GM18870 (cell line): ENCODE data around the gene MOV10L1.

Experiments
- ATAC-seq: cut with Tn5 transposase; IDR thresholded peaks from one replicate; pipeline ENCODE4 v1.9.1; 2021; ENCODE audit warnings: moderate library complexity; ENCODE audit not compliant: unreplicated experiment

MOV10L1 gene

DNA sequence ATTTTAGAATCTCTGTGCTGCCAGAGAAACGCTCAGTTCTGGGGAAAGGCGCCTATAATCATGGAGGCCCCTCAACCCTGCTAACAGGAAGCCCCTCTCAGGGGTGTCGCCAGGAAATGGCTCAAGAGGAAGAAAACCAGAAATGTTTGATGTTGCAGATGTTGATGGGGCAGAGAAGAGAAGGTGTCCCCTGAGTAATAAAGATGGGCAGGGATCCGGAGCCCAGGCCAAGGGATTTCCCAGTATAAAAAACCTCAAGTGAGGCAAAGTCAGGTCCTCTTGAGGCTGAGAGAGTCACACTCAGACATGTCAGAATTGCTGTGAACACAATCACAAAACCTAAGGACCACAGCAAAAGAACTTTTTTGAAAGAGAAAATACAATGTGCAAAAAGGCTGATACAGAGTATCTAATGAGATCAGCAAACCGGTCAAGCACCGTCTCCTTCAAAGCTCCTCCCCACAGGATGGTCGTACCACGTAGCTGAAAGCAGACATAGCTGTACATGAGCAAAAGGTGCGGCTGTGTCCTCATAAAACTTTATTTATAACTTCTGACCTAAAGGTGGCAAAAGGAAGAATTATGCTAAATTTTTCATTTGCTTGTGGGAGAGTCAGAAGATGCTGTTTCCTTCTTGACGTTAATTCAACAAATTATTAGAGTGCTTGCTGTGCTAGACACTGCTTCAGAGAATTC is 12.2 kb downstream of the MOV10L1 start:
- ATAC-seq, result no peak

DNA sequence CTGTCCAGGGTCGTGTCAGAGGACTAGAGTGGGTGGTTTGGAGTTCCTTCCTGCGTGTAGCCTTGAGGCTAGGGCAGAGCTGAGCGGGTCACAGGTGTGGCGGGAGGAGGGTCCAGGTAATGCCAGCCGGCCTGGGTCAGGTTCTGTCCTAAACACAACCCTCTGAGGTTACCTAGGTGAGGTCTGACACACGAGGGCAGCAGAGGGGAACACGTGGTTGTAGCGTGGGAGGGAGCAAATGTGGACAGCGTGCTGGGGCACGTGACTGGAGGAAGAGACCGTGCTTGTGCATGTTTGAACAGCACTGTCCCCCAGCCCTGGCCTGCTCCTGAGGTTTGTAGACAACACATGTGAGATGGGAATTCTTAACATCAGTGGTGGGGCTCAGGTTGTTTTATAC is 13.1 kb downstream of the MOV10L1 start:
- ATAC-seq, result no peak

DNA sequence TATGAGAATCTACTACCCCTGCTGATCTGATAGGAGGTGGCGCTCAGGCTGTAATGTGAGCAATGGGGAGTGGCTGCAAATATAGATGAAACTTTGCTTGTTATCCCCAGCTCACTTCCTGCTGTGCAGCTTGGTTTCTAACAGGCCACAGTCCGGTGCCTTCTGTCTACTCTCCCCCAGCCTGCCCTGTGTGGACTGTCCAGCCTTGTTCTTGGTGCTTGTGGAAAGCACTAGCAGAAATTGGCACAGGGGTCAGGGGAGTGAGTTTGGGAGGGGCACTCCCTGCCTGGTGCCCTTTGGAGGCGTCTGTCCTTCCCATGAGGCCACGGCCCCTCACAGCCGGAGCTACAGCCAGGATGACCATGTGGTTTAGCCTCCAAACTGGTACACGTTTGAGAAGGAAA is 14.3 kb downstream of the MOV10L1 start:
- ATAC-seq, result no peak

DNA sequence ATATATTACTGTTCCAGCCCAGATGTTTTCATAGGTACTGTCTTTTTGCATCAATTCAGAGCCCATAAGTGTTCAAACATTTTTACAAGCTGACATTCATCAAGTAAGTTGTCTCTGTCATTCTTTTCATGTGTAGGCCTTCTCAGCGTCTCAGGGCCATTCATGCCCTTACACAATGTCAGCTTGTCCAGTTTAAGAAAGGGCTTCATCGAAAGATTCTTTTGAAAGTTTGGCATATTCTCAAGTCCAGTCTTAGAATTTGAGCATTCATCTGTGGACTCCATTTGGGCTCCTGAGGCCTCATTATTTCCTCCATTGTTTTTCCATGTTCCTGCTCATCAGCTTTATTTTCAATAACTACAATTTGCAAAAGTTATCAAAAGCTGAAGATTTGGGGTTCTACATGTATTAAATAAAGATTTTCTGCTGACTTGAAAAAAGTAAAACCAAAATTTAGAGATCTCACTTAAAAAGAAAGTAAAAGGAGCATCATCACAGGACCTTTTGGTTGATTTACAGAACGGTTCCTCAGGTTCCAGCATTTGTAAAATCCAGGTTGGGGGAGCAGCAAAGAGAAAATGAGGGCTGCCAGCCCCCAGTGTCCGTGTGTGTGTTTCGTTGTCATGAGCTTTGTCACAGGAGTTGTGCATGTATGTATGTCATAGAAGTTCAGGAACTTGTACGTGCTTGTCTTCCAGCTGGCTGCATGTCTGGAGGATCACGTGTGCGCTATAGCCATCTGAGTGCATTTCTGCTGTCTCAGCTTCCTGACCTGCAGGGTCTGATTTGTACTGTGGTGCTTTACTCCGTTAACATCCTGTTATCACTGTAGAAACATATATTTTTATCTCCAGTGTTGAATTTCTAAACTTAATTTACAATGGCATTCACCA is 15.6 kb downstream of the MOV10L1 start:
- ATAC-seq, result no peak

DNA sequence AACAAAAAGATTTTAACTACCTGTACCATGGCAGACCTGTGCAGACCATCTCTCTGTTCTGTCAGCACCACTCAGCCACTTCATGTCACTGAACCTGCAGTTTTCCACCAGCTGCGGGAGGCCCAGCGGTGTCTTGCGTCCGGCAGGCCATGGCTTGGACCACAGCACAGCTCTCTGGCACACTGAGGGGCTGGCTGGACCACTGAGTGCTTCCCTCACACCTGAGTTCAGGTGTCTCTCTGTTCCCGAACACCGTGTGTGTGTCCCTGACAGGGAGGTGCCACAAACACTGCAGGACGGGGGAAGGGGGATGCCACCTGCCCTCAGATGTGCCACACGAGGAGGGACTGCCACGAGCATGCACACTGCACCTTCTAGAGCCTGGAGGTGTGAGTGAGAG is 17.7 kb downstream of the MOV10L1 start:
- no peak for ATAC-seq

DNA sequence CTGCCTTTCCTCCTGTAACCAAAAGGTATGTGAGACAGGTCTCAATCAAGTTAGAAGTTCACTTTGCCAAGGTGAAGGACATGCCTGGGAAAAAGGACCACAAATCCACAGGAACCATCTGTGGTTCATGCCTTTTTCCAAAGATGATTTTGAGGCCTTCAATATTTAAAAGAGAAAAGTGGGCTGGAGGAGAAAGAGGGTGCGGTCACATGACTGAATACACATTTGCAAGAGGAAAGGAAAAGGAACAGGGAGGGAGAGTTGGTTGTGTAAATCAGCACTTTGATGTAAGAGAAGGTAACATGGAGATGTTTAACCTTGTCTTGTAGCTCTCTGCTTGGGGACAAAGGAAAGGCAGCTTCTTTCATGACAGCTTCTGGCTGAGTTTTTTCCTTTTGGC is 21.2 kb downstream of the MOV10L1 start:
- no peak for ATAC-seq

DNA sequence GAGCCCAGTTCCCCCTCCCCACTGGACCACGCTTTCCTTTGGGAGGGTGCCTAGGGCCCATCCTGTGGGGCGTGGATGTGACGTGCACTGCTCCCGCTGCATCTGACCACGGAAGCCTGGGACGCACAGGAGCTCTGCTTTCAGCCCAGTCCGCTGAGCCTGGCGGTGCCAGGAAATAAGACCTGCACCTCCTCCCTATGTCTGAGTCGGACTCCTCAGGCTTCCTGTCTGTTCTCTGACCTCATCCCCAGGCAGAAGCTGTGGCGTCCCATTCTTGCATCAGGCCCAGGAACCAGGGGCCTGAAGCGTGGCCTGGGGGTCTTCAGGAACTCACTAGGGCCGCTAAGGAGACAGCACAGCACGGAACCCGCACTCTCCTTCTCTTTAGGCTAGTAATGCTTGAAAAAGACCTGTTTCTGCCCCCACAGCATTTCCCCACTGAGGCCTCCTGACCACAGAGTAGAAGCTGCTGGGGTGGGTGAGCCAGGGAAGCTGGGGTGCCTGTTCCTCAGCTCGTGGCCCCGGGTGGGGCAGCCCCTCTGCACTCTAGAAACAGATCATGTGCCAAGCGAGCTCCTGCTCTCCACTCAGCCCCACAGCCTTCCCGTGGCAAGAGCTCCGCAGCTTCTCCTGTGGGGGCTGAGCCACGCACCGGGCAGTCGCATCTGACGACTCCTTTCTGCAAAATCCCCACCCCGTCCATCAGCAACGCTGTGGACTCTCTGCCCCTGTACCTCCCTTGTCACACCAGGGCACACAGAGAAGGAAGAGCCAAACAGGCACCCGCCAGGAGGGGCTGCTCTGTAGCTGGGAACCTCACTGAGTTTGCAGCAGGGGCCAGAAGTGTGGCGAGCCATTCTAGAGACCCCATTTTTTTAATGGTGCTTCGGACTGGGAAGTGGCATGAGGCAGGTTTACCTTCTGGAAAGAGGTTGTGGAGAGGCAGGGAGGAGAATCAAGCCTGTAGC is 22.6 kb downstream of the MOV10L1 start:
- ATAC-seq, result no peak

DNA sequence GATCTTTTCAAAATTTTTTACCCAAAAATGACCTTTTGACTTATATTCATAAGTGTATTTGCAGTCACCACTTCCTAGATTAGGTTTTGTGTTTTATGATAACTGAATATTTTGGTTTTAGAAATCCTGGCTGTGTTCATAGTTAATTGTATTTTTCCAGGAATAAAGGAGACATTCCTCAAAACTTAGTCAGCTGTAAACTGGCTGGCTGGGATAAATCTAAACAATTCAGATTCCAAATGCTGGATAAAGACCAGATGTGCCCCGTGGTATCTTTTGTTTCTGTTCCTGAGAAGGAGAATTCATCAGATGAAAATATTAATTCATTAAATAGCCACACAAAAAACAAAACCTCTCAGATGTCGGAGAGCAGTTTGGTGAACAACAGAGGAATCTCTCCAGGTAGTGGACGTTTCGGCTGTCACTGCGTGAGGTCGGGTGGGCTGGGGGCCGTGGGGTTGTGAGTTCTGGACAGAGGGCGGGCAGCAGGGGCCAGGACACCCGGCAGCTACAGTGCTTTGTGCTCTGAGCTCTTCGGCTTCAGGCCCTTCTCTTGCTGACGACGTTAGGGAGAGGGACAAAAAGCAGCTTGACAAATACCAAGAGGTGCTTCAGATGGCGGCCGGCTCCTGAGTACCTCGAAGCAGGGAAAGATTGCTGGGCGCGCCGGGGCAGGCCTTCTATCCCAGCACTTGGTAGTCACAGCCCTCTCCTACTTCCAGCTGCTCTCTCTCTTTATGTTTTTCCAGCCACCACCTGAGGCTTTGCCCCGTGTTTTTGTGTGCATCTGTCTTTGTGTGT is 24.6 kb downstream of the MOV10L1 start:
- ATAC-seq, result no peak

DNA sequence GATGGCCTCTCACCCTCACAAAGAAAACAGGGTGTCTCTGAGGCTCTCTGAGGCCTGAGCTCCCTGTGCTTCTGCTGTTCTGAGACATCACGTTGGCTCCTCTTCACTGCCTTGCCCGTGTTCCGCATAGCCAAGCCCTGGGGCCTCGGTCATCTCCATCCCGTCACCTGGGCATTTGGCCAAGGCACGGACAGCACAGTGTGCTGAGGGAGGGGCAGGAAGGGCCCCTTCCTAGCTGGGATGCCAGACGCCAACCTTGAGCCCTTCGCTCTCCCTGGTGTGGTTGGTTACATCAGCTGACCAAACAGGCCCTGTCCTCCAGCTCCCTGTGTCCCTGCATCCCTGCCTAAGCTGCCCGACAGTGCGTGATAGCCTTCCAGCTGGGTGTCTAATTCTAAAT is 25.9 kb downstream of the MOV10L1 start:
- ATAC-seq, result no peak

DNA sequence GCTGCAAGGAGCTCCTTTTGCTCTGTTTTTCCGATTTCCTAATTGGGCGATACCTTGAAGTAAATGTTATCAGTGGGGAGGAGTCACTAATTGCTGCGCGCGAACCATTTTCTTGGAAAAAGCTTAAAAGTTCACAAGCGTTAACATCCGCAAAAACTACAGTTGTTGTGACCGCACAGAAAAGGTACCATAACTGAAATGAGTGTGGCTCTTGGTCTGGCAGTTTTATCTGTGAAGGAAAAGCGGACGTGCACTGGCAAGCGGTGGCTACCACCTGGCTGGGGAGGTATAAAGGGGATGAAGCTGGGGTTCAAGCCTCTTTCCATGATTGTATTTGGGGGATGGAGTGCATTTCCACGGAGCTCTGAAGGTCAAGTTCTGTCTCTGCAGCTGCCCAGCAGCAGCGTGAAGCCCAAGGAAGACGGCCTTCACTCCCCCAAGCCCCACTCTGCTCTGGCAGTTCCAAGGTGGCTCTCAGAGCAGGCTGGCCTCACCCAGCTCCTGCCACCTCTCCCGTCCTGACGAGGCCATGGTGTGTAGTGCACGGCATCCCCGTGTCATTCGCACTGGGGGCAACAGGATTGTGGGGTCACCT is 27.5 kb downstream of the MOV10L1 start:
- ATAC-seq, result no peak

DNA sequence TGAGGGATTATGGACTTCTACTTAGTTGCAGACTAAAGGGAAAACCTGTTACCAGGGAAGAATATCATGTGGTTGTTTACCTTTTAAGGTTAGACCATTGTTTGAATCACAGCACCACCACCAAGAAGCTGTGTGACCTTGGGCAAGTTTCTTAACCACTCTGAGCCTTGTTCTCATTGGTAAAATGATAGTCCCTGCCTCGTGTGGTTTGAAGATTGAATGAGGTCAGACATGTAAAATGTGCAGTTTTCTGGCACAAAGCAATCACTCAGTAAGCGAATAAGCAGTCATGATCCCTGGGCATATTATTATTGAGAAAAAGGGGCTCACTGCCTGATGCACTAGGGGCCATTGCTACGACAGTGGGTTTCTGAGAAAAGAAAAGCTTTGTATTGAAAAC is 28.3 kb downstream of the MOV10L1 start:
- ATAC-seq, result no peak

DNA sequence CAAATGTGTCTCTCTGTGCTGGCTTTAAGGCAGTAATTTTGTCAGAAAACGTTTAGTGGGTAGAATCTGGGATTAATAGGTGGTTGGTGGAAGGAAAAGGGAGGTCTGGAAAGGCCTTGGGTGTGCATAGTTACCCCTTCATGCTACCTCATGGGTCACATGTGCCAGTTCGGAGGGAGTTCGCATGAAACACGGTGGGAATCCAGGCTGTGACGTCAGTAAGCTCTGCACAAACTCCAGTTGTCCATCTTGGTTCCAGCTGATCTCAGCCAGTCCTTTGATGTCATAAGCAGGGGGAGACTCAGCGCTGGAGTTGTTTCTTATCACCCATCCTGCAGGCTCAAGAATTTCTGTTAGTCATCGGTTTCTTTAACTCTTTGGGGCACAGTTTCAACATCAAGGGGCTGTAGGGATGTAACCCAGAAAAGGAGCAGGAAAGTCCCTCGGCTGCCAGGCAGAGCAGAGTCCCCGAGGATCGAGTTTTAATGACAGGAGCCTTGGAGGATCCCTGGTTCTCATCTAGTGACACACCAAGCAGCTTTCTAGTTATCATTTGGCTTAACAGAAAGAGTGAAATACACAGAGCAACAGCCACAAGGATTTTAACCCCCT is 28.9 kb downstream of the MOV10L1 start:
- no peak for ATAC-seq

DNA sequence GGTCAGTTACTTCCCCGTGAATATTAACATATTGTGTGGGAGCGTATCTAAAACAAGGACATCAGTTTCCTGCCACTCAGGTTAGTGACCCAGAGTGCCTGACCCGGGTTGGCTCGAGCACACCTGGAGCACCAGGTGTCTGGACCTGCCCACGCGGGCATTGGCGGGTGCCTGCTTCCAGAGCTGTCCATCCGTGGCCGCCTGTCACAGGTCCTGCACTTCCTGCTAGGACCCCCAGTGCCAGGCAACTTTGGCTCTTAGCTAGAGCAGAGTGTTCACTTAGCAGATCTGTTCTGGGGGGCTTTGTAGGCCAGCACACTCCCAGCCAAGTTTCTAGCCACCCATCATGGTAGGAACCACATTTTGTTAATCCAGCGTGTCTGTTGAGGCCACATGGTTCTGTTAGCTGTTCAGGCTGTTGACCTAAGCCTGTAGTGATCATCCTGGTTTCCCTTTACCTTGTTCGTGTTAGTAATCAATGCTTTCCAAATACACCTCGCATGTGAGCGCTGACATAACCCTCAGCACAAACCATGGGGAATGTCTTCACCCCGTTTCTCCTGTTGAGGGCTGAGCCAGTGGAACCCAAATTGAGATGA is 29.5 kb downstream of the MOV10L1 start:
- no peak for ATAC-seq

DNA sequence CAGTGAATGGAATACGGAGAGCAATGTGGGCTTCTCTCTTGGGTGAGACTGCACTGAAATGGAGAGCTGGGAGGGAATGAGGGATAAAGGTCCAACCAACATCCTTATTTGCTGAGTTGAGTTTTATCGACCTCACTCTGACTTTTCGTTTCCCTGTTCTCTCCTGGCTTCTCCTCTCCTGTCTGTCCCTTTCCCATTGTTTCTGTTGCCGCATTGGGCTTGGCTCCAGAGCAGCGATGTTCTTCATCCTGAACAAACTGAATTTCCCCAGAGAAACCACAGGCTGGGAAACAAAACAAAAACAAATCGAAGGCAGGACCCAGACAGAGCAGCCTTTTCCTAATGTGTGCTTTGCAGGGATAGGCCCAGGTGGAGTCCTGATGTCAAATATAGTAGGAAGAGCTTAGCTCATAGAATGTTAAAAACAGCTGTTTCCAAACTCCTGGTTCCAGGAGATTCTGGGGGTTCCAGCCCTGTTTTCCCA is 30.0 kb downstream of the MOV10L1 start:
- ATAC-seq, result no peak

DNA sequence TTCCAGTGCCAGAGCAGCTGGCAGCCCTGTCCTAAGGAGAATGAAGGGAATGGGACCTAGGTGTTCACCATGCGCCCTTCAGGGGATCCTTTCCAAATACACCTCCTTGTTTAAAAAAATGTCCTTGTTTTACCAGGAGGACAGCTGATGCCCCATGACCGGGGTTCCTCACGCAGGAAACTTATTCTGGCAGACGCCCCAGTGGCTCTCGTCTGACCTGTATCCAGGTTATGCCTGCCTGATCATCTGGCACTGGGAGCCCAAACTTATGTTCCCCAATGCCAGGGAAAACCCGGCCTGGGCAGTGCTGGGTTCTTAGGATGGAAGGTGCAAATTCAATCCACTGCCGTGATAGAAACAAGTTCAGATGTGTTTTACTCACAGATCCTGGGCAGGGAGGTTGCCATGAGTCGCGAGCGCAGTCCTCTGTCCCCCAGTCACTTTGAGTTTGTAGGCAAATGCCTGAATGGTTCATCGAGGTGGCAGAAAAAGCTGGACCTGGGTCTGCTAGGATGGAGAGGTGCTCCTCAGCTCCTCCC is 31.5 kb downstream of the MOV10L1 start:
- ATAC-seq, result no peak

DNA sequence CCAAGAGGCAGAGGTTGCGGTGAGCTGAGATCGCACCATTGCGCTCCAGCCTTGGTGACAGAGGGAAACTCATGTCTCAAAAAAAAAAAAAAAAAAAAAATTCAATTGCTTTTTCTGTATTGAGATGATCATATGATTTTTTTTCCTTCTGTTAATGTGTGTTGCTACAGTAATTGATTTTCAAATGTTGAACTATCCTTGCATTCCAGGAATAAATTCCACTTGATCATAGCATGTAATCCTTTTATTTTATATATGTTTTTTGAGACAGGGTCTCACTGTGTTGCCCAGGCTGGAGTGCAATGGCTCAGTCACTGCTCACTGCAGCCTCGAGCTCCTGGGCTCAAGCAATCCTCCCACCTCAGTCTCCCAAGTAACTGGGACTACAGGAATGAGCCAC is 33.3 kb downstream of the MOV10L1 start:
- ATAC-seq, result no peak

DNA sequence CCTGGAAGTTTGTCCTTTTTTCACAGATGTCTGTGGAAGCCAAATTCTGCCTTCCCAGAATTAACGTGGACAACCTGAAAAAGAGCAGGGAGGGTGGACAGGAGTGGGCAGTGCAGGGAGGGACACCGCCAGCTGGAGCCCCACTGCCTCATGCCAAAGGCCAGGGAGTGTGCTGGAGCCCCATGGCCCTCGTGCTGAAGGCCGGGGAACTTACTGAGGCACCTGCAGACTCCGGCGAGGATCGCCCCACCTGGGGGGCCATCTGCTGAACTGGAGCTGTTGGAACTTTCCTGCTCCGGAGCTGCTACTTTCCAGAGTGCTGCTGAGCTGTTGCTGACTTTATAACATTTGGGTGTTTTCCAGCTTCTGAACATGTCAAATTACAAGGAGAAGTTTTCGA is 35.2 kb downstream of the MOV10L1 start:
- ATAC-seq, result no peak

DNA sequence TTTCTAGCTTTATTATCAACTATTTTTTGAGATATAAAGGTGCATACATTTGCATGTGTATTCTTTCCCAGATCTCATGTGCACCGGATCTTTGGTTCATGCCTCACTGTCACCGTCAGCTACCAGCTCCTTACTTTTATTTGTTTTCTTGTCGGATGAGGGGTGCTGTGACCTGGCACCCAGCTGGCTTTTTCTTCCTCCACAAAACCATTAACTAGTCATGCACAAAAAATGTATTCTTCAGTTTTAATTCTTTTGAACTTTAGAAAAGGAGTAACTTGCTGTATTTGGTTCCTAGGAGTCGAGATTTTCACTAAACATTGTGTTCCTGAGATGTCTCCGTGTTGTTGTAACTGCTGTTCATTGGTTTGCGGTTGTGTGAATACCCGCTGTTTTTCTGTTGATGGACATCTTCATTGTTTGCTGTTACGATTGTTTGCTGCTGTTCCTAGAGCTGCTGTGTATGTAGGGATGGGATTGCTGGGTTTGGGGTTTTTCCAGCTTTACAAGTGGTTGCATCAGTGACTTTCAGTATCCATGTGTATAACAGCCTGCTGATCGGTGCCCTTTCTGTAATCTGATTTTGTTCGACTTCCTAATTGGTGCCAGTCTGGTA is 39.4 kb downstream of the MOV10L1 start:
- no peak for ATAC-seq
